Measurements from ENCODE around the gene SPI1.

SPI1 gene

GRCh38 chr11:47372422-47372821 is 5.9 kb downstream of the SPI1 start:
- H3K4me3 ChIP-seq (ENCODE audit: low read depth, low read length) = no peak overlapping the region
- H3K27ac ChIP-seq (ENCODE audit: extremely low read depth, low read depth, low read length) = no peak overlapping the region
- no peak for TF ChIP-seq ZNF335 (tag by site-specific recombination; conservative IDR thresholded peaks at IDR 0.05)
- TF ChIP-seq EGR2 (tag by site-specific recombination; IDR thresholded peaks at IDR 0.05; ENCODE audit: low read depth) = peak; percentile 54; the same call in 1 of the 2 replicates
- TF ChIP-seq ZNF112 (tag by site-specific recombination; IDR thresholded peaks at IDR 0.05) = no peak
- no peak for TF ChIP-seq ZNF555 (tag by site-specific recombination; conservative IDR thresholded peaks at IDR 0.05)
- no peak for TF ChIP-seq ZNF791 (tag by site-specific recombination; IDR thresholded peaks at IDR 0.05)
- TF ChIP-seq ZFHX2 (tag by site-specific recombination; conservative IDR thresholded peaks at IDR 0.05) = peak; percentile 50; the same call in 1 of the 2 replicates
- CTCF ChIA-PET = interaction anchor here (1.5 to 4.1 kb wide), 7 partner anchors 20 to 81 kb away, joined by 3 to 36 read pairs (median 23); partner anchors contain the start of gene SLC39A13
- H3K36me3 ChIP-seq (ENCODE audit: control insufficient read depth in 2 of 2, insufficient read depth in 1 of 2, low read length in 2 of 2) = no peaks in the 10 kb centered on the region
- POLR2A ChIA-PET = interaction anchor here (0.5 kb wide), 1 partner anchor 475 kb away, joined by 3 read pairs; no protein-coding TSS in a partner anchor
- no peaks in the 10 kb centered on the region for H3K9me3 ChIP-seq (ENCODE audit: control insufficient read depth, insufficient read depth, low read depth, low read length)
- no peaks in the 10 kb centered on the region for H3K4me1 ChIP-seq (ENCODE audit: control insufficient read depth, insufficient read depth, low read length)

GRCh38 chr11:47369676-47370075 is 8.7 kb downstream of the SPI1 start:
- H3K9me3 ChIP-seq (ENCODE audit: control insufficient read depth, insufficient read depth, low read depth, low read length) = no peaks in the 10 kb centered on the region
- H3K4me3 ChIP-seq (ENCODE audit: low read depth, low read length) = no peak overlapping the region
- no peaks in the 10 kb centered on the region for H3K36me3 ChIP-seq (ENCODE audit: control insufficient read depth in 2 of 2, insufficient read depth in 1 of 2, low read length in 2 of 2)
- TF ChIP-seq SP2 (tag by site-specific recombination; IDR thresholded peaks at IDR 0.05) (no peak), ZNF76 (tag by site-specific recombination; IDR thresholded peaks at IDR 0.05; ENCODE audit: borderline replicate concordance, low read depth) (no peak), ZNF843 (tag by site-specific recombination; IDR thresholded peaks at IDR 0.05) (no peak), REST (tag by site-specific recombination; IDR thresholded peaks at IDR 0.05) (no peak), ZEB2 (tag by site-specific recombination; IDR thresholded peaks at IDR 0.05) (no peak), ZNF37A (tag by site-specific recombination; IDR thresholded peaks at IDR 0.05) (no peak), ZNF221 (tag by site-specific recombination; IDR thresholded peaks at IDR 0.05; ENCODE audit: borderline replicate concordance) (no peak), ZBTB44 (tag by site-specific recombination; IDR thresholded peaks at IDR 0.05) (no peak), ZNF624 (tag by site-specific recombination; IDR thresholded peaks at IDR 0.05) (no peak), ZNF704 (tag by site-specific recombination; IDR thresholded peaks at IDR 0.05) (no peak), ZSCAN16 (tag by site-specific recombination; IDR thresholded peaks at IDR 0.05) (no peak), YY1 (tag by site-specific recombination; IDR thresholded peaks at IDR 0.05) (no peak), ZNF132 (tag by site-specific recombination; IDR thresholded peaks at IDR 0.05; ENCODE audit: borderline replicate concordance) (no peak), ZSCAN5A (tag by site-specific recombination; IDR thresholded peaks at IDR 0.05) (no peak)
- no peaks in the 10 kb centered on the region for H3K4me1 ChIP-seq (ENCODE audit: control insufficient read depth, insufficient read depth, low read length)
- H3K27ac ChIP-seq (ENCODE audit: extremely low read depth, low read depth, low read length) = no peak overlapping the region
- POLR2A ChIA-PET = no interaction called here
- CTCF ChIA-PET = interaction anchor here (0.5 to 3.0 kb wide), 3 partner anchors 15 to 42 kb away, joined by 3 to 10 read pairs (median 6); no protein-coding TSS in a partner anchor

All from HEK293 (cell line).